ENCODE results near the gene GNA15.

The GNA15 gene

GRCh38 chr19:3111586-3112247 lies 24.1 kb upstream of the GNA15 start:
- H3K4me1 ChIP-seq (ENCODE audit: control insufficient read depth, low read length): peaks cover 4% of the 10 kb centered on the region; the same call in 1 of the 2 replicates
- no peak overlapping the region for H3K4me3 ChIP-seq (ENCODE audit: low read length)
- H4K20me1 ChIP-seq (ENCODE audit: control insufficient read depth, insufficient read depth, low read depth, low read length): no peaks in the 10 kb centered on the region
- no peaks in the 10 kb centered on the region for H3K9me2 ChIP-seq (replicated peaks; ENCODE audit: control insufficient read depth, low read length)
- no peaks in the 10 kb centered on the region for H3K79me2 ChIP-seq (ENCODE audit: control insufficient read depth, low read length)
- no peaks in the 10 kb centered on the region for H3F3A ChIP-seq (ENCODE audit: control insufficient read depth, insufficient read depth)
- no peak overlapping the region for H3K27ac ChIP-seq (ENCODE audit: low read depth, low read length)
- H3K36me3 ChIP-seq (ENCODE audit: control insufficient read depth, low read length): no peaks in the 10 kb centered on the region
- no peak overlapping the region for H3K4me2 ChIP-seq (ENCODE audit: low read length)
- TF ChIP-seq EZH2phosphoT487 (IDR thresholded peaks at IDR 0.05; ENCODE audit: borderline replicate concordance, low read length) (no peak), CTCF (IDR thresholded peaks at IDR 0.05; ENCODE audit: low read depth, low read length, poor library complexity, severe bottlenecking) (no peak)
- H3K27me3 ChIP-seq (ENCODE audit: control insufficient read depth, low read length): no peaks in the 10 kb centered on the region
- no peaks in the 10 kb centered on the region for H3K9me3 ChIP-seq (ENCODE audit: control insufficient read depth, insufficient read depth, low read length)

DNA sequence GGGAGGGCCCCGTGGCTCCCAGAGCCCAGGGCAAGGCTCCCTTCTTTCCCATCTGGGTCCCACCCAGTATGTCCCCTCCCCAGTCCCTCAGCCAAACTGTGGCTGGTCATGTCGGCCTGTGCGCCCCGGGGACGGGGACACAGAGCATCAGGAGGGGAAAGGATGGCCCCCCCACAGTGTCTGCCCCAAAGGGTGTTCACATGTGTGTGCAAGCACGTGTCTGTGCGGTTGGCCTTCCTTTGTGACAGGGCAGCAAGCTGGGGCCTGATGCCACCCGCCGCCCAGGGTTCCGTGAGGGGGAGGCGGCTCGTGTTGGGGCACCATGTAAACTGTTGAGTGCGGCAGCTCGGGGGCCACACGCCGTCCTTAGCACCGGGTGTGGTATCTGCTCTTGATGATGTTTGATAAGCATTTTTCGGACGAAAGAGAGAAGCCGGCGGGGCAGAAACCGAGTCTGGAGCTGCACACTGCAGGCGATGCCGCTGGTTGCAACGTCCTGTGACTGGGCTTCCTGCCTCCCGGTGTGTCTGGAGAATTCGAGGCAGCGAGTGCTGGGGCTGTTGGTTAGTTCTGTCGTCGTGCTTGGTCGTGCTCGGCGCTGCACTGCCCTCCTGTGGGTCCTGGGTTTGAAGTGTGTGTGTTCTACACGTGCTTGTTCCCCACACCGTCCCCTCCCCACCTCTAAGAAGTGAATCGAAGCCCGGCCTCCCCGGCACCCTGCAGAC lies 23.3 kb upstream of the GNA15 start:
- no peaks in the 10 kb centered on the region for H4K20me1 ChIP-seq (ENCODE audit: control insufficient read depth, insufficient read depth, low read depth, low read length)
- H3K4me2 ChIP-seq (ENCODE audit: low read length): no peak overlapping the region
- no peak overlapping the region for H3K4me3 ChIP-seq (ENCODE audit: low read length)

GRCh38 chr19:3113100-3114017 lies 22.5 kb upstream of the GNA15 start:
- H3K27ac ChIP-seq (ENCODE audit: low read depth, low read length): no peak overlapping the region
- H4K20me1 ChIP-seq (ENCODE audit: control insufficient read depth, insufficient read depth, low read depth, low read length): no peaks in the 10 kb centered on the region
- H3K9me3 ChIP-seq (ENCODE audit: control insufficient read depth, insufficient read depth, low read length): no peaks in the 10 kb centered on the region
- no peak overlapping the region for H3K4me3 ChIP-seq (ENCODE audit: low read length)
- no peaks in the 10 kb centered on the region for H3K9me2 ChIP-seq (replicated peaks; ENCODE audit: control insufficient read depth, low read length)
- peaks cover 4% of the 10 kb centered on the region; the same call in 1 of the 2 replicates for H3K4me1 ChIP-seq (ENCODE audit: control insufficient read depth, low read length)
- no peaks in the 10 kb centered on the region for H3K79me2 ChIP-seq (ENCODE audit: control insufficient read depth, low read length)
- H3K27me3 ChIP-seq (ENCODE audit: control insufficient read depth, low read length): no peaks in the 10 kb centered on the region
- H3K4me2 ChIP-seq (ENCODE audit: low read length): no peak overlapping the region
- H3F3A ChIP-seq (ENCODE audit: control insufficient read depth, insufficient read depth): no peaks in the 10 kb centered on the region
- no peaks in the 10 kb centered on the region for H3K36me3 ChIP-seq (ENCODE audit: control insufficient read depth, low read length)
- no peak for TF ChIP-seq CTCF (IDR thresholded peaks at IDR 0.05; ENCODE audit: low read depth, low read length, poor library complexity, severe bottlenecking)
- TF ChIP-seq EZH2phosphoT487 (IDR thresholded peaks at IDR 0.05; ENCODE audit: borderline replicate concordance, low read length): no peak

More for the DNA sequence above, 23.3 kb upstream of the GNA15 start:
- no peak overlapping the region for H3K27ac ChIP-seq (ENCODE audit: low read depth, low read length)
- peaks cover 4% of the 10 kb centered on the region; the same call in 1 of the 2 replicates for H3K4me1 ChIP-seq (ENCODE audit: control insufficient read depth, low read length)
- H3K27me3 ChIP-seq (ENCODE audit: control insufficient read depth, low read length): no peaks in the 10 kb centered on the region
- H3K79me2 ChIP-seq (ENCODE audit: control insufficient read depth, low read length): no peaks in the 10 kb centered on the region
- H3K9me2 ChIP-seq (replicated peaks; ENCODE audit: control insufficient read depth, low read length): no peaks in the 10 kb centered on the region
- H3K9me3 ChIP-seq (ENCODE audit: control insufficient read depth, insufficient read depth, low read length): no peaks in the 10 kb centered on the region
- no peaks in the 10 kb centered on the region for H3F3A ChIP-seq (ENCODE audit: control insufficient read depth, insufficient read depth)
- H3K36me3 ChIP-seq (ENCODE audit: control insufficient read depth, low read length): no peaks in the 10 kb centered on the region
- TF ChIP-seq EZH2phosphoT487 (IDR thresholded peaks at IDR 0.05; ENCODE audit: borderline replicate concordance, low read length) (no peak), CTCF (IDR thresholded peaks at IDR 0.05; ENCODE audit: low read depth, low read length, poor library complexity, severe bottlenecking) (no peak)
